A172 (cell line): ENCODE data around the gene COL5A1. TPM values are rescaled to one million over a fixed set of nuclear protein-coding genes. Genes with fewer than 3 reads are reported as not detected.
A peak's percentile ranks its signal among the peaks of the same experiment; 100 is the strongest.
"Not testable (repeated sequence)": the region's sequence is repeated elsewhere in the genome, so short reads cannot be mapped to it uniquely, and the experiment has no call there.

Experiments used
- DNase-seq: peaks from one replicate; pipeline ENCODE4 v3.0.0-alpha.2; 2015; ENCODE audit warnings: low spot score
- total RNA-seq: library from RNA; depleted of rRNA; stranded (reverse); fragments of >200 nt; shearing (Covaris generic); gene quantifications from 2 replicates; pipeline ENCODE4 v1.2.3, GENCODE V29; 2014

The COL5A1 gene
- total RNA-seq, 1 experiment from 2014 or later, result 185 TPM

- no peak for DNase-seq
Observed at GRCh38 chr9:134655586-134656333, 14.2 kb downstream of the COL5A1 start.

GRCh38 chr9:134656334-134657006, 14.9 kb downstream of the COL5A1 start:
- DNase-seq, result peak; percentile 49

- DNase-seq, result no peak
Observed at GRCh38 chr9:134657666-134658377, 16.2 kb downstream of the COL5A1 start.

GRCh38 chr9:134658378-134658955, 16.9 kb downstream of the COL5A1 start:
- no peak for DNase-seq

- no peak for DNase-seq
Observed at GRCh38 chr9:134659688-134660131, 18.1 kb downstream of the COL5A1 start.

- DNase-seq, result no peak
Observed at GRCh38 chr9:134660407-134660806, 18.8 kb downstream of the COL5A1 start.

- DNase-seq, result no peak
Observed at GRCh38 chr9:134661299-134661698, 19.7 kb downstream of the COL5A1 start.

- peak; percentile 73 for DNase-seq
Observed at GRCh38 chr9:134661791-134662142, 20.2 kb downstream of the COL5A1 start.

- peak; percentile 86 for DNase-seq
Observed at GRCh38 chr9:134662143-134662876, 20.7 kb downstream of the COL5A1 start.

GRCh38 chr9:134663084-134663483, 21.5 kb downstream of the COL5A1 start:
- no peak for DNase-seq

- DNase-seq, result no peak
Observed at GRCh38 chr9:134663753-134664415, 22.3 kb downstream of the COL5A1 start.

GRCh38 chr9:134664446-134664845, 22.8 kb downstream of the COL5A1 start:
- no peak for DNase-seq

- DNase-seq, result no peak
Observed at GRCh38 chr9:134666208-134666607, 24.6 kb downstream of the COL5A1 start.

- DNase-seq, result peak; percentile 39
Observed at GRCh38 chr9:134666831-134667230, 25.2 kb downstream of the COL5A1 start.

GRCh38 chr9:134668977-134669376, 27.4 kb downstream of the COL5A1 start:
- not testable (repeated sequence) for DNase-seq

- DNase-seq, result peak; percentile 74
Observed at GRCh38 chr9:134669399-134669955, 27.9 kb downstream of the COL5A1 start.

- peak; percentile 95 for DNase-seq
Observed at GRCh38 chr9:134670042-134670525, 28.5 kb downstream of the COL5A1 start.

- no peak for DNase-seq
Observed at GRCh38 chr9:134670851-134671281, 29.3 kb downstream of the COL5A1 start.

GRCh38 chr9:134671341-134672113, 29.9 kb downstream of the COL5A1 start:
- DNase-seq, result peak; percentile 68

GRCh38 chr9:134676361-134676760, 34.8 kb downstream of the COL5A1 start:
- DNase-seq, result no peak
